ENCODE results near the gene SMLR1.

GRCh38 chr6:130827247-130828149 is at the start of gene SMLR1:
- TF ChIP-seq CTCF (conservative IDR thresholded peaks at IDR 0.05; ENCODE audit: low read depth, low read length): no peak
- TF ChIP-seq EZH2 (IDR thresholded peaks at IDR 0.05; ENCODE audit: low read length, unreplicated experiment): no peak
- no peak for TF ChIP-seq EZH2phosphoT487 (IDR thresholded peaks at IDR 0.05; ENCODE audit: borderline replicate concordance, low read length)

All from PC-3 (cell line).